ENCODE measurements around the gene PTGR2.
A peak's percentile ranks its signal among the peaks of the same experiment; 100 is the strongest.
"Not testable (repeated sequence)": the region's sequence is repeated elsewhere in the genome, so short reads cannot be mapped to it uniquely, and the experiment has no call there.

PTGR2 gene
- 0.36 to 1.6 (median 1.4) reads per million in 4 donors for total RNA-seq

DNA sequence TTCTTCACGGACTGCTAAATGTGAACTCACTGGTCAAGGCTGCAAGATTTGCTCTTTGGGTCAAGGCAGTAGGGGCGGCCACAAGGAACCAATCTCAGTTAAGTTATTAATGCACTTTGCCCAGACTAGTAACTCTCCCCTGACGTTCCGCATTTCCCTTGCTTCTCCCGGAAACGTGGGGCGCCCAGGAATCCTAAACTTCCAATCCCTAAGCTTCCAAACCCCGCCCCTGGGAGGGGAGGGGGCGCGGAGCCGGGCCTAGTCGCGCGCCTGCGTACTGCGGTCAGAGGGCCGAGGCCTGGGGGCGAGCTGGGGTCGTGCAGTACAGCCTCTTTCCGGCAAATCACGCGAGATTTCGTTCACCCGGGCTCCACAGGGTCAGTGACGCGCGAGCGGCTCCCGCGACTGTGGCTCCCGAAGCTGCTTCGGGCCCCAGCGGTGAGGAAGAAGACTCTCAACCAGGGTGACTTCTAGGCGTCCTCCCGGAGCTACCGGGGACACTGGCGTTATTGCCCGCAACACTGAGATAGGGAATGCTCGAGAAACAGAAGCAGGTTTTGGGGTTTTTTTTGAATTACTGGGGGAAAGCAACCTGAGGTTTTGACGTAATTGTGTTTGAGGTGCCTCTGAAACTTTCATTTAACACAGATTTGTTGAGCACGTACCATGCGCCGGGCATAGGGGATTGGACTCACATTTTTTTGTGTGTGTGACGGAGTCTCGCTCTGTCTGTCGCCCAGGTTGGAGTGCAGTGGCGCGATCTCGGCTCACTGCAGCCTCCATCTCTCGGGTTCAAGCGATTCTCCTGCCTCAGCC, at the start of gene PTGR2:
PTGR2 (plus strand) TSS at position 265 of the 816 bp plus-strand sequence. CDS start 7,032 bp downstream, outside the sequence.
- peak; percentile 86 to 89 (median 88) for DNase-seq

DNA sequence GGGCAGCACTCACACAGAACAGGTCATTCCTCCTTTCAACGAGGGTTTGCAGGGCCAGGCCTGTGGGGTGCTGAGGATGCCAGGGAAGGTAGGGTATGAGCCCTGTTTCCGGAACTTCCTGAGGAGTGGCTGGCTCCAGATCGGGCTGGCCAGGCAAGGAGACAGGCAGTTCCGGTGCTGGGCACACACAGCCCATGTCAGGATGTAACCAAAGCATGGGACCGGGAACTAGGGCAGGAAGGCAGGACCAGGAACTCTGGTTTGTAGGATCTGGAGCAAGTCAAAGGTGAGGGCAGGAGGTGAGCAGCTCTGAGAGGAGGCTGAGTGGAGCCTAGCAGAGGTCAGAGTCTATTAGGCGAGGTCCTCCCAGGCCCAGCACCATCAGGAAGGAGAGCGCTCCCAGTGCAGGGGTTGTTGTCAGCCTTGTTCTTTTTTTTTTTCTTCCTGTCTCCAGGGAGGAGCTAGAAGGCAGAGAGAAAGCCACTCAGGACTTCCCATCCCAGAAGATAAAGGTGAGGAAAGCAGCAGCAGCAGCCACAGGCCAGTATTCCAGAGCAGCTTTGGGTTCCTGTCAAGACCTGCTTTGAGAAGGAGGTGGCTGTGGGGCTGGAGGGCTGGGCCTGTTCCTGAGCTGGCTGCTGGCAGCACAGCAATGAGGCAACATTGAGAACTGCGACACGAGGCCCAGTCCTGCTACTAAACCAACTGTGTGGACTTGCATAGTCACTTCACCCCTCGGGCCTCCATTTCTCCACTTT, 49.0 kb upstream of the PTGR2 start:
- no peak for DNase-seq

GRCh38 chr14:73804636-73805035, 47.0 kb upstream of the PTGR2 start:
- DNase-seq = no peak

DNA sequence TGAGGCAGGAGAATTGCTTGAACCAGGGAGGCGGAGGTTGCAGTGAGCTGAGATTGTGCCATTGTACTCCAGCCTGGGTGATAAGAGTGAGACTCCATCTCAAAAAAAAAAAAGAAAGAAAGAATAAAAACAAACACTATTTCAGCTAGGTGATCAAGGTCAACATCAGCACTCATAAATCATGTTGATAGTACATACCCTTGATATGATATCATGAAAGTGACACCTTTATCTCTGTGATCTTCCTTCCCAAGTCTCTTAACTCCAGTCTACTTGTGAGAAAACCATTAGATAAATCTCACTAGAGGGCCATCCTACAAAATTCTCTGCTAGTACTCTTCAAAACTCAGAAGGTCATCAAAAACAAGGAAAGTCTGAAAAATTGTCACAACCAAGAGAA, 44.2 kb upstream of the PTGR2 start:
- no peak for DNase-seq

DNA sequence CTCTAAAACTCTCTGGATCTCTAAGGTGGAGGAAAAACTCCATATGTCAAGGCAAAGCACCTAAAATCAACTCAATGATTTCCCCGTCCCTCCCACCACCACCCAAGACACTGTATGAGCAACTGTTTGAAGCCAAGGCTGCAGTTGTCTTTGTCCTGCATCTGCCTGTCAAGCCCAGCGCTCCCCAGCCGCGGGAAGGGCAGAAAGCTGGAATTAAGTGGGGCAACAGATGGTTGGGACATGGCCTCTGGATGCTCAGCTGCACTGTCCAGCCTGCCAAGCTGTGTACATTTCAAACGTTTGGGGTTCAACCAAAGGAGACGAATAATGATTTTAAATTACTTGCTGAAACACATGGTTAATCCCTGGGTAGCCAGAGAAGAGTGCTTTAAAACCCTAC, 42.2 kb upstream of the PTGR2 start:
- no peak for DNase-seq

- no peak for DNase-seq
Measured at GRCh38 chr14:73810478-73811163, 41.0 kb upstream of the PTGR2 start.

GRCh38 chr14:73811164-73811503, 40.5 kb upstream of the PTGR2 start:
- no peak for DNase-seq

DNA sequence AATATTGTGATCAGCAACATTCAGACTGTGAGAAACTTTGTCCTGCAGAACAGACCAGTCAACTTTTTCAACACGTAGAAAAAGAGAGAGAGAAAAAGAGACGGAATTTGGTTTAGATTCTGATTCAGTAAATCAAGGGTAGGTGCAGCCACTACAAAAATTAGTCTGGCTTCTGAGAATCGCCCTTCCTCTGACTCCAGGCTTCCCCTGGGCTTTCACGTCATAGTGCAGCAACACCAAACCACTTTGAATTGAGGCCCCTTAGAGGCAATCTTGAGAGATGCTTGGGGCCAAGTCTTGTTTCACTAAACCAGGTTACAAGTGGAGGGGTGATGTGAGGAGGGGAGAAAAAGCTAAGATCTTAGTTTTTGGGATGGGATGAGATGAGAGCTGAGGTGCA, 37.5 kb upstream of the PTGR2 start:
- DNase-seq = peak in 1 of 5 donors; percentile 54

DNA sequence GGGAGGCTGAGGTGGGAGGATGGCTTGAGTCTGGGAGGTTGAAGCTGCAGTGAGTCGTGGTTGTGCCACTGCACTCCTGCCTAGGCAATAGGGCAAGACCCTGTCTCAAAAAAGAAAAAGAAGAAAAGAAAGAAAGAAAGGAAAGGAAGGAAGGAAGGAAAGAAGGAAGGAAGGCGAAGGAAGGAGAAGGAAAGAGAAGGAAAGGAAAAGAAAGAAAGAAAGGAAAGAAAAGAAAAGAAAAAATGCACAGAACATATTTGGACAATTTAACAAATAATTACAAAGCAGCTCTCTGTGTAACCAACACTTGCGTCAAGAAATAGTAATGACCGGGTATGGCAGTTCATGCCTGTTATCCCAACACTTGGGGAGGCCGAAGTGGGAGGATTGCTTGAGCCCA, 35.8 kb upstream of the PTGR2 start:
- no peak for DNase-seq

- DNase-seq = no peak
Measured at GRCh38 chr14:73816393-73816816, 35.2 kb upstream of the PTGR2 start.

DNA sequence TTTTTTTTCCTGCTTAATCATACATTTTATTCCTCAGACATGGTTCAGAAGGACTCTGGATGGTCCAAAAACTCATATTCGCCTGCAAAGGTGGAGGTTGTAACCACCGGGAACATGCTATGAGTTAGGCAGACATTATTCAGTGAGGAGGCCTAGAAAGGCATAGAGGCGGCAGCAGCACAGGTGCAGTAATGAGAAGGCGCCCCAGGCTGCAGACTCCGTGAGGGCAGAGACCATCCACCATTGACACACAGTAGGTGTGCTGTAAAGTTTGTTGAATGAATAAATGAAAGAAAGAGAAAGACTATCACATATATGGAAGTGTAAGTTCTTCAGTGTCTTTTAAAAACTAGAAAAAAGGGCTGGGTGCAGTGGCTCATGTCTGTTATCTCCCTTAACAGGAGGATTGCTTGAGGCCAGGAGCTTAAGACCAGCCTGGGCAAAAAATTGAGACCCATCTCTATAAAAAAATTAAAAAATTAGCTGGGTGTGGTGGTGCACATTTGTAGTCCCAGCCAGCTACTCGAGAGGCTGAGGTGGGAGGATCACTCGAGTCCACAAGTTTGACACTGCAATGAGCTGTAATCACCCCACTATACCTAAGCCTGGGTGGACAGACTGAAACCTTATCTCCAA, 34.5 kb upstream of the PTGR2 start:
- no peak for DNase-seq

DNA sequence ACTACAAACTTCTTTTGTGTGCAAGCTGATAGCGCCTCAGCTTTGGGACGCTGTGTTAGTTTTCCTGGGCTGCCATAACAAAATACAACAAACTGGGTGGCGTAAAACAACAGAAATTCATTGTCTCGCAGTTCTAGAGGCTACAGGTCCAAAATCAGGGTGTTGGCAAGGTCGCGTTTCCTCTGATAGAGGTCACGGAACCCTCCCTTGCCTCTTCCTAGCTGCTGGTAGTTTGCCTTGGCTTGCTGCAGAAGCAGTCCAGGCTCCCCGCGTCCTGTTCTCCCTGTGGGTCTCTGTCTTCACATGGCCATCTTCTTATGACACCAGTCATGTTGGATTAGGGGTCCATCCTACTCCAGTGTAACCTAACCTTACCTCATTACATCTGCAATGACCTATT, 32.8 kb upstream of the PTGR2 start:
- no peak for DNase-seq

- DNase-seq = no peak
Measured at GRCh38 chr14:73820631-73821030, 31.0 kb upstream of the PTGR2 start.

GRCh38 chr14:73823339-73823885, 28.2 kb upstream of the PTGR2 start:
- no peak for DNase-seq

- no peak for DNase-seq
Measured at GRCh38 chr14:73824127-73824526, 27.5 kb upstream of the PTGR2 start.

DNA sequence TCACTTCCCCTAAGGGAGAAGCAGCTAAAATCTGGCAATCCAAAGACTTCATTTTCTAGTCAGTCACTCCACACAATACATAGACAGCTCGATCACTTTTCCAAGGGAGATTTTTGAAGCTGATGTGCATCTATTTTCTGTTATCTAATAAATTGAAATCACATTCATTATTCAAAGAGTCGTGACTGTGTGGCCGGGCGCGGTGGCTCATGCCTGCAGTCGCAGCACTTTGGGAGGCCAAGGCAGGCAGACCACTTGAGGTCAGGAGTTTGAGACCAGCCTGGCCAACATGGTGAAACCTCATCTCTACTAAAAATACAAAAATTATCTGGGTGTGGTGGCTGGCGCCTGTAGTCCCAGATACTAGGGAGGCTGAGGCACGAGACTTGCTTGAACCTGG, 27.1 kb upstream of the PTGR2 start:
- no peak for DNase-seq

DNA sequence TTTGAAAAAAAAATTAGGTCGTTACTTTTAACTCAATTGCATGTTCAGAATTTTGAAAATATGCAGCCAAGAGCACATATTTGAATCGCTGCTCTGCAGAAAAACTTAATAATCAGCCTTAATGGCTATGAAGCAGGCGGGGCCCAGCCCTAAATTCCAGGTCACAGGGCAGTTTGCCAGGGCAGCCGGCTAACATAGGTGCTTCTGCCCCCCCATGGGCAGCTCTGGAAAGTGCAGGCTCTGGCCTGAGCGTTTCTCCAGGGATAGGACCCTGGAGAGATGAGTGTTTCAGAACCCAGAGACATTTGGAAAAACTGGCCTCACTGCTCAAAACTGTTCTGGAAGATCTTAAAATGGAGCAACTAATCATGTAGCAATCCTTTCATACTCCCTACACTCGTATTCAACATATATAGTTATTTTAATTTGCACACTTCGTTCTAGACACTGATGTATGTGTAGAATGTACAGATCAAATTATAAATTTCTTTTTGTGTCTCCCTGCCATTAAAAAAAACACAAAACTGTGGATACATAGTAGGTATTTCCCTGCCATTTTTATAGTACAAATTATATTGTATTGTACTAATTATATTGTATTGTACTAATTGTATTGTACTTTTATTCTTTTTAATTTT, 26.0 kb upstream of the PTGR2 start:
- peak; percentile 50 to 79 (median 69) for DNase-seq

GRCh38 chr14:73827190-73827589, 24.4 kb upstream of the PTGR2 start:
- DNase-seq = not testable (repeated sequence)

- DNase-seq = no peak
Measured at GRCh38 chr14:73829071-73829470, 22.6 kb upstream of the PTGR2 start.

DNA sequence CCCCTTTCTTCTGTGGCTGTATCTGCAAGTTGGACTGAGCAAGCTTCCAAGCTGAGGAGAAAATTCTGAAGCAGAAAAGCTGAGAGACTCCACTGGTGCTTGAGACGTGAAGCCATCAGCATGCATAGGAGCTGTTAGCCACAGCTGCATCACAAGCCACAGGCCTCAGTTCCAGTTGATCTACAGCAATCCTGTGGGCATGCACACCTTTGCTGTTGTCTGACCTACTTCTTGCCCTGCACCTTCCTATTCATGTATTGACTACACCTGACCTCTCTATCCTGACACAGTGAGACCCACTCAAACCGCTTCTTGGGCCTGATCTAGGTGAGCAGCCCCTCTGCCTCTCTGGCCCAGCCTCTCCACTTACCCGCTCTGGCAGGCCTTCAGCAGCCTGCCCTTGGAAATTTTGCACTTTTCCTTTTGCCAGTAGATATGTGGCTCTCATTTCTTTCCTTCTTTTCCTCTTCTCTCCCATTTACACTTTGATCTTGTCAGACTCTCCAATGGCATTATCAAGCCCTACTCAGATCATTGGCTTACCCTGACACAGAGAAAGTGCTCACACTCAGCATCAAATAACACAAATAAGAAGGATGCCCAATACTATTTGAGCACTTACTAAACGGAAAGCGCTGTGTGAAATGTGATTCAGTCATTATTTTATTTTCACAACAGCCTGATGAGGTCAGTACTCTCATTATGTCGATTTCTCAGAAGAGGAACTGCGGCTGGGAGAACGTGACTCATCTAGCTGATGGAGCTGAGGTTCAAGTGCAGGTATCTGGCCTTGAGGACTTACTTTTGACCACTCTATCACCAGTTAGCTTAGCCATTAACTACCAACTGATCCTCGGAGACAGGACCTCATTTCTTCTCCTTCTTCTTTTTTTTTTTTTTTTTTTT, 21.9 kb upstream of the PTGR2 start:
- DNase-seq = peak in 1 of 5 donors; percentile 75

DNA sequence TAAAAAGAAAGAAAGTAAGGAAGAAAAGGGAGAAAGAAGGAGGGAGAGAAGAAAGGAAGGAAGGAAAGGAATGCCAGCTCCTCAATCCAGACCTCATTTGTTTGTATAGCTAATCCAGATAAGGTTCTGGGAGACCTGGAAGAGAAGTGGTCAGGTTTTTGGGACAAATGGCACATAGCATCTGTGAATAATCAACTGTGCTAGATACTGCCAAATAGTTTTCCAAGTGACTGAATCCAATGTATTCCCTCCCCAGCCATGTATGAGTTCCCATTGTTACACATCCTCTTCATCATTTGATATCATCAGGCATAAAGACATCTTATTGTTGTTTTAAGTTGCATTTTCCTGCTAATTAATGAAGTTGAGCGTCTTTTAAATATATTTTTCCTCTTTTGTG, 18.6 kb upstream of the PTGR2 start:
- no peak for DNase-seq
